ENCODE measurements around the gene HDAC11. TPM values are rescaled to one million over a fixed set of nuclear protein-coding genes. Genes with fewer than 3 reads are reported as not detected.

Gene HDAC11
- total RNA-seq, 2 donors from 2014 or later = 19.4 to 26.9 TPM

DNA sequence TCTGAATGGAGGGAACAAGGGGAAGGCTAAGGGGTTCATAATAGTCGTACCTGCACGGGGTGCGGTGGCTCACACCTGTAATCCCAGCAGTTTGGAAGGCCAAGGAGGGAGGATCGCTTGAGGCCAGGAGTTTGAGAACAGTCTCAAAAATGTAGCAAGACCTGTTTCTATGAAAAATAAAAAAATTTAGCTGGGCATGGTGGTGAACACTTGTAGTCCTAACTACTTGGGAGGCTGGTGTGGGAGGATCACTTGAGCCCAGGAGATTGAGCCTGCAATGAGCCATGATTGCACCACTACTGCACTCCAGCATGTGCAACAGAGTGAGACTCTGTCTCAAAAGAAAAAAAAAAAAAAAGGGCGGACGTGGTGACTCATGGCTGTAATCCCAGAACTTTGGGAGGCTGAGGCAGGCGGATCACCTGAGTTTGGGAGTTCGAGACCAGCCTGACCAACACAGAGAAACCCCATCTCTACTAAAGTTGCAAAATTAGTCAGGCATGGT is 17.9 kb upstream of the HDAC11 start:
- 84% methylated on average over 8 of the region's 8 CpGs for WGBS
- intact Hi-C loops (cut with DNase I) = no loop called here

DNA sequence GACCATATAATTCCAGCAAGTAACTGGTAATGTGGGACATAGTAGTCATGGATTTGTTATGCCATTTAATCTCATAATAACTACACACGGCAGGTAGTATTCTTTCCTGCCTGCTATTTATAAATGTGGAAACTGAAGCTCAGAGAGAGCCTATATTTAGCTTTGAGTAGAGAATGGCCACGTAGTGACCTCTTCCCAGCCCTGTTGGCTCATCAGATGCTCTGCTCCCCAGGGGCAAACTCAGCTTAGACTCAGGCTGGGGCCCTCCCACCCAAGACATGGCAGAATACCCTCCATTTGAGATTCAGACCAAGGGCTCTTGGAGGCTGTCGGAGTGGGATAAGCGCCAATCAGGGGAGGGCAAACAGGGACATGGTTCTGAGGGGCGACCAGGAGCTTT is 17.3 kb upstream of the HDAC11 start:
- 75% methylated on average over 5 of the region's 5 CpGs for WGBS
- H3K27ac ChIP-seq = no peak overlapping the region
- TF ChIP-seq POLR2A (IDR thresholded peaks at IDR 0.05) = no peak
- TF ChIP-seq POLR2AphosphoS5 (IDR thresholded peaks at IDR 0.05) = no peak
- TF ChIP-seq, protein P1, sequence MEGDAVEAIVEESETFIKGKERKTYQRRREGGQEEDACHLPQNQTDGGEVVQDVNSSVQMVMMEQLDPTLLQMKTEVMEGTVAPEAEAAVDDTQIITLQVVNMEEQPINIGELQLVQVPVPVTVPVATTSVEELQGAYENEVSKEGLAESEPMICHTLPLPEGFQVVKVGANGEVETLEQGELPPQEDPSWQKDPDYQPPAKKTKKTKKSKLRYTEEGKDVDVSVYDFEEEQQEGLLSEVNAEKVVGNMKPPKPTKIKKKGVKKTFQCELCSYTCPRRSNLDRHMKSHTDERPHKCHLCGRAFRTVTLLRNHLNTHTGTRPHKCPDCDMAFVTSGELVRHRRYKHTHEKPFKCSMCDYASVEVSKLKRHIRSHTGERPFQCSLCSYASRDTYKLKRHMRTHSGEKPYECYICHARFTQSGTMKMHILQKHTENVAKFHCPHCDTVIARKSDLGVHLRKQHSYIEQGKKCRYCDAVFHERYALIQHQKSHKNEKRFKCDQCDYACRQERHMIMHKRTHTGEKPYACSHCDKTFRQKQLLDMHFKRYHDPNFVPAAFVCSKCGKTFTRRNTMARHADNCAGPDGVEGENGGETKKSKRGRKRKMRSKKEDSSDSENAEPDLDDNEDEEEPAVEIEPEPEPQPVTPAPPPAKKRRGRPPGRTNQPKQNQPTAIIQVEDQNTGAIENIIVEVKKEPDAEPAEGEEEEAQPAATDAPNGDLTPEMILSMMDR (IDR thresholded peaks at IDR 0.05) = no peak
- DNase-seq (ENCODE audit: low spot score) = no peak
- no peaks in the 10 kb centered on the region for H3K36me3 ChIP-seq
- H3K27me3 ChIP-seq (replicated peaks; ENCODE audit: insufficient read depth) = no peaks in the 10 kb centered on the region
- intact Hi-C loops (cut with DNase I) = no loop called here
- no peaks in the 10 kb centered on the region for H3K4me1 ChIP-seq (replicated peaks)
- no peaks in the 10 kb centered on the region for H3K9me3 ChIP-seq
- no peak overlapping the region for H3K4me3 ChIP-seq

More for the DNA sequence above, 17.9 kb upstream of the HDAC11 start:
- Histone ChIP-seq H3K27me3 (replicated peaks; ENCODE audit: insufficient read depth) (no peaks in the 10 kb centered on the region), H3K4me1 (replicated peaks) (no peaks in the 10 kb centered on the region), H3K4me3 (no peak overlapping the region), H3K36me3 (no peaks in the 10 kb centered on the region), H3K9me3 (no peaks in the 10 kb centered on the region), H3K27ac (no peak overlapping the region)
- DNase-seq (ENCODE audit: low spot score) = no peak
- TF ChIP-seq POLR2A (IDR thresholded peaks at IDR 0.05) (no peak), POLR2AphosphoS5 (IDR thresholded peaks at IDR 0.05) (no peak)
- TF ChIP-seq, protein P1 (IDR thresholded peaks at IDR 0.05) = no peak

DNA sequence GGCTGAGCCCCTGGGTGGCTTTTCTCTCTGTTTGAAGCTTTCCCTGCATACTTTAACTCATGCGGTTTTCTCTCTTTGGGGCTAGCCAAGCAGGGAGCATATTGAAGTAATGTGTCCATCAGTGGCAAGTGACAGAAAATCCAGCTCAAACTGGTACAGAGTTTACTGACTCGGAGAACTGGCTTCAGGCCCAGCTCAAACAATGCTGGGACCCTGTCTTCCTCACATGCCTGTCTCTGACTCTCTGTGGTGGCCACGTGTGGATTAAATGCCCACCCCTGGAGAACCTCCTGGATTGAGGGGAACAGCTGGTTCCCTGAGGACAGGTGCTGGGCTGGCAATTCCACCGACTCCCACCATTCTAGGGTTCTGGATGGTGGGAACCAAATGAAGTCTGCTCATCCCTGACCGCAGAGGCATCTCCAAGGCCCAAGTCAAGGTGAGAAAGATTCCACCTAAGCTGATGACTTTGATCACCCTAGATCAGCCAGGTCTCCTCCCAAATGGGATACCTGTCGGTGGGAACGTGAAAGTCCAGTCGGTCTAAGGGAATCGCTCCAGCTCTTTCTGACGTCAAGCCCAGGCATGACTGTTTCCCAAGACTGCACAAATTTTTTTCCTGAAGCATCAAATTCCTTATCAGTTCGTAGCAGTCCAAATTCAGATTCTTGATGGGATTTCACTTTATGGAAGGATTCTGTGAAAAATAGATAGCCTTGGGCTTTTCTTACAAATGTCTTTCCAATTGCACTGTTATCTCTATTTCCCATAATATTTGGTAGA is 16.3 kb upstream of the HDAC11 start:
- Histone ChIP-seq H3K27me3 (replicated peaks; ENCODE audit: insufficient read depth) (no peaks in the 10 kb centered on the region), H3K4me3 (no peak overlapping the region), H3K9me3 (no peaks in the 10 kb centered on the region), H3K27ac (no peak overlapping the region), H3K36me3 (no peaks in the 10 kb centered on the region), H3K4me1 (replicated peaks) (no peaks in the 10 kb centered on the region)
- intact Hi-C loops (cut with DNase I) = no loop called here
- DNase-seq (ENCODE audit: low spot score) = no peak
- TF ChIP-seq, protein P1 (IDR thresholded peaks at IDR 0.05) = no peak
- TF ChIP-seq POLR2A (IDR thresholded peaks at IDR 0.05) = no peak
- 55% methylated on average over 11 of the region's 11 CpGs for WGBS

DNA sequence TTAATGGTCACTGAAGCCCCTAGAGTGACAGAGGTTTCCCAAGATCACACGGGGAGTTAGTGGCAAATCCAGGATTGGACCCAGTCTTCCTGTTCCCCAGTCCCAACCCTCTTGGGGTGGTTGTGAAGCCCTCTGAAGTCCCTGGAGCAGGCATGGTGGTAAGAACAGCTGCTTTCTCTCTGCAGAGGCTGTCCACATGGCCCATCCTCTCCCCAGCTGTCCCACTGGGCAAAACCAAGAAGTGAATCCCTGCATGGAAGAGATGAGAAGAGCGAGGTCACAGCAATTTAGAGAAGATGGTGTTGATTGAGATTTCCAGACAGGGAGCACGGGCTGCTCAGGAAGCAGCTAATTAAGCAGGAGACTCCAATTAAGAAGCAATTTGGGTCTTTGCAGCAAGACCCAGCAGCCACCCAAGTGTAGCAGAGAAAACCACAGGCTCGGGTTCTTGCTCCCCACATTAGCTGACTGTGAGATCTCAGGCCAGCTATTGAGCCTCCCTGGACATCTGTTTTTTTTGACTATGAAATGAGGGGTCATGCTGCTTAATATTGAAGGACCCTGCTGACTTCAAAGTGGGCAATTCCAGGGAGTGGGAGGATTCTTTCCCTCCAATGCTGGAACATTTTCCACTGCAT is 14.8 kb upstream of the HDAC11 start:
- no peaks in the 10 kb centered on the region for H3K27me3 ChIP-seq (replicated peaks; ENCODE audit: insufficient read depth)
- H3K36me3 ChIP-seq = no peaks in the 10 kb centered on the region
- H3K9me3 ChIP-seq = no peaks in the 10 kb centered on the region
- no peaks in the 10 kb centered on the region for H3K4me1 ChIP-seq (replicated peaks)
- no peak for DNase-seq (ENCODE audit: low spot score)
- intact Hi-C loops (cut with DNase I) = no loop called here
- H3K4me3 ChIP-seq = no peak overlapping the region
- no peak overlapping the region for H3K27ac ChIP-seq
- whole genome bisulfite sequencing = 68% methylated on average over 4 of the region's 4 CpGs
- TF ChIP-seq POLR2AphosphoS5 (IDR thresholded peaks at IDR 0.05) (no peak), POLR2A (IDR thresholded peaks at IDR 0.05) (no peak)
- TF ChIP-seq, protein P1 (IDR thresholded peaks at IDR 0.05) = no peak

Data from prostate gland (tissue), 2 donors.